ENCODE results near the gene ATM. TPM values are rescaled to one million over a fixed set of nuclear protein-coding genes. Genes with fewer than 3 reads are reported as not detected.

The ATM gene
- total RNA-seq, 2 donors from 2014 or later = 60.9 to 63.0 TPM

GRCh38 chr11:108235192-108235591, 12.3 kb downstream of the ATM start:
- H3K36me3 ChIP-seq (ENCODE audit: control insufficient read depth, insufficient read depth, low read length) = peaks cover 63% of the 10 kb centered on the region
- no peak overlapping the region for H3K4me3 ChIP-seq (ENCODE audit: low read length)
- Mint-ChIP-seq H3K27me3 (ENCODE audit: insufficient read depth) (no peaks in the 10 kb centered on the region), H3K4me3 (no peak overlapping the region), H3K27ac (no peak overlapping the region), H3K36me3 (ENCODE audit: low read depth) (peaks cover 57% of the 10 kb centered on the region), H3K9me3 (no peaks in the 10 kb centered on the region), H3K4me1 (no peaks in the 10 kb centered on the region)
- H3K9ac ChIP-seq (ENCODE audit: extremely low read depth, low read length, poor library complexity, severe bottlenecking) = no peak overlapping the region
- no peak overlapping the region for H3K27ac ChIP-seq (ENCODE audit: low read depth, low read length)
- no peaks in the 10 kb centered on the region for H3K4me1 ChIP-seq (ENCODE audit: control insufficient read depth, insufficient read depth, low read length)
- no peak for TF ChIP-seq CTCF (conservative IDR thresholded peaks at IDR 0.05)
- 88 to 100% methylated on average over 1 of the region's 1 CpG for WGBS, 2 experiments (ENCODE audit: insufficient coverage in 1 of 2, insufficient read length in 1 of 2)
- H3K9me3 ChIP-seq (ENCODE audit: control insufficient read depth, low read length) = no peaks in the 10 kb centered on the region
- no peaks in the 10 kb centered on the region for H3K27me3 ChIP-seq (ENCODE audit: control insufficient read depth, insufficient read depth, low read length, poor library complexity, severe bottlenecking)
- no peak for DNase-seq

GRCh38 chr11:108235633-108236032, 12.8 kb downstream of the ATM start:
- Histone ChIP-seq H3K4me1 (ENCODE audit: control insufficient read depth, insufficient read depth, low read length) (no peaks in the 10 kb centered on the region), H3K27me3 (ENCODE audit: control insufficient read depth, insufficient read depth, low read length, poor library complexity, severe bottlenecking) (no peaks in the 10 kb centered on the region), H3K4me3 (ENCODE audit: low read length) (no peak overlapping the region), H3K27ac (ENCODE audit: low read depth, low read length) (no peak overlapping the region), H3K9ac (ENCODE audit: extremely low read depth, low read length, poor library complexity, severe bottlenecking) (no peak overlapping the region), H3K9me3 (ENCODE audit: control insufficient read depth, low read length) (no peaks in the 10 kb centered on the region), H3K36me3 (ENCODE audit: control insufficient read depth, insufficient read depth, low read length) (peaks cover 62% of the 10 kb centered on the region)
- Mint-ChIP-seq H3K4me1 (no peaks in the 10 kb centered on the region), H3K27ac (no peak overlapping the region), H3K9me3 (no peaks in the 10 kb centered on the region), H3K4me3 (no peak overlapping the region), H3K27me3 (ENCODE audit: insufficient read depth) (no peaks in the 10 kb centered on the region), H3K36me3 (ENCODE audit: low read depth) (peaks cover 54% of the 10 kb centered on the region)
- 80% methylated on average over 2 of the region's 2 CpGs; no CpG with 5 or more reads in 1 of the 2 experiments for WGBS, 2 experiments (ENCODE audit: insufficient coverage in 1 of 2, insufficient read length in 1 of 2)
- TF ChIP-seq CTCF (conservative IDR thresholded peaks at IDR 0.05) = no peak
- no peak for DNase-seq

GRCh38 chr11:108237058-108237481, 14.2 kb downstream of the ATM start:
- Histone ChIP-seq H3K4me3 (ENCODE audit: low read length) (no peak overlapping the region), H3K9me3 (ENCODE audit: control insufficient read depth, low read length) (no peaks in the 10 kb centered on the region), H3K27me3 (ENCODE audit: control insufficient read depth, insufficient read depth, low read length, poor library complexity, severe bottlenecking) (no peaks in the 10 kb centered on the region), H3K27ac (ENCODE audit: low read depth, low read length) (no peak overlapping the region), H3K4me1 (ENCODE audit: control insufficient read depth, insufficient read depth, low read length) (no peaks in the 10 kb centered on the region), H3K9ac (ENCODE audit: extremely low read depth, low read length, poor library complexity, severe bottlenecking) (no peak overlapping the region), H3K36me3 (ENCODE audit: control insufficient read depth, insufficient read depth, low read length) (peaks cover 55% of the 10 kb centered on the region)
- Mint-ChIP-seq H3K27ac (no peak overlapping the region), H3K4me1 (no peaks in the 10 kb centered on the region), H3K27me3 (ENCODE audit: insufficient read depth) (no peaks in the 10 kb centered on the region), H3K4me3 (no peak overlapping the region), H3K9me3 (no peaks in the 10 kb centered on the region), H3K36me3 (ENCODE audit: low read depth) (peaks cover 48% of the 10 kb centered on the region)
- 80 to 96% methylated on average over 1 of the region's 1 CpG for WGBS, 2 experiments (ENCODE audit: insufficient coverage in 1 of 2, insufficient read length in 1 of 2)
- no peak for DNase-seq
- no peak for TF ChIP-seq CTCF (conservative IDR thresholded peaks at IDR 0.05)
